CD4-positive, alpha-beta T cell (primary cell): ENCODE measurements around the gene SLC23A2. TPM values are rescaled to one million over a fixed set of nuclear protein-coding genes. Genes with fewer than 3 reads are reported as not detected.

Source experiments
- ATAC-seq: fragments of 200-7000 bp; cut with Tn5 transposase; one replicate; pipeline ENCODE4 v1.10.0; 2022; ENCODE audit warnings: mild to moderate bottlenecking; ENCODE audit not compliant: poor library complexity
- CTCF ChIA-PET: fragments of 350-600 bp; sonication (Branson Sonifier 250); formaldehyde crosslinking; loops from one replicate; lab custom pipeline; 2021; ENCODE audit warnings: antibody characterized with exemption, inconsistent platforms; lab: Charles Lee
- POLR2A ChIA-PET: fragments of 350-600 bp; sonication (Branson Sonifier 250); formaldehyde crosslinking; loops from one replicate; lab custom pipeline; 2021; ENCODE audit warnings: antibody characterized with exemption, inconsistent platforms; lab: Charles Lee
- DNase-seq, 14 experiments: peaks; one replicate each; pipeline ENCODE4 v3.0.0-alpha.2; 2013 to 2020; ENCODE audit warnings: mixed read lengths in 2 of 14
- H3K27ac ChIP-seq, 2 donors: one replicate each; pipeline versions ENCODE4 v1.5.1 to v1.7.0; 2013; ENCODE audit warnings: low read length in 2 of 2, low read depth in 1 of 2, mild to moderate bottlenecking in 1 of 2
- H3K27me3 ChIP-seq, 2 experiments: 1 replicate in 1 of 2; 2 replicates in 1 of 2; pipeline versions ENCODE4 v1.6.1 to v1.7.0; 2013; ENCODE audit warnings: low read length in 2 of 2, control low read depth in 1 of 2, mild to moderate bottlenecking in 1 of 2, moderate library complexity in 1 of 2; ENCODE audit not compliant: insufficient read depth in 2 of 2, control insufficient read depth in 1 of 2
- H3K36me3 ChIP-seq: one replicate; pipeline ENCODE4 v1.6.1; 2013; ENCODE audit warnings: low read length, control low read depth; ENCODE audit not compliant: insufficient read depth
- H3K4me1 ChIP-seq: one replicate; pipeline ENCODE4 v1.6.1; 2013; ENCODE audit warnings: low read length, control low read depth; ENCODE audit not compliant: insufficient read depth
- H3K4me3 ChIP-seq: one replicate; pipeline ENCODE4 v1.5.1; 2013; ENCODE audit warnings: mild to moderate bottlenecking, low read length, moderate library complexity
- H3K9me3 ChIP-seq, 2 experiments: 1 replicate in 1 of 2; 2 replicates in 1 of 2; pipeline versions ENCODE4 v1.6.1 to v1.7.0; 2013; ENCODE audit warnings: low read length in 2 of 2, mild to moderate bottlenecking in 2 of 2, control low read depth in 1 of 2, moderate library complexity in 1 of 2; ENCODE audit not compliant: control insufficient read depth in 1 of 2, insufficient read depth in 1 of 2
- H3K27ac Mint-ChIP-seq: one replicate; pipeline ENCODE4 v1.8.0; 2020; ENCODE audit warnings: mixed read lengths
- H3K27me3 Mint-ChIP-seq: one replicate; pipeline ENCODE4 v1.8.0; 2021; ENCODE audit warnings: mixed read lengths
- H3K36me3 Mint-ChIP-seq: one replicate; pipeline ENCODE4 v1.8.0; 2021; ENCODE audit warnings: low read depth, mixed read lengths
- H3K4me1 Mint-ChIP-seq: one replicate; pipeline ENCODE4 v1.8.0; 2021; ENCODE audit warnings: low read depth, mixed read lengths
- H3K4me3 Mint-ChIP-seq: one replicate; pipeline ENCODE4 v1.8.0; 2020; ENCODE audit warnings: mild to moderate bottlenecking, mixed read lengths
- H3K9me3 Mint-ChIP-seq: one replicate; pipeline ENCODE4 v1.8.0; 2020; ENCODE audit warnings: mixed read lengths
- intact Hi-C, 2 experiments: fragments of 100-400 bp; cut with DNase I in 1 of 2; cut with micrococcal nuclease in 1 of 2; formaldehyde crosslinking; loops; one replicate each; pipeline versions ENCODE4 v1.15.1 to v1.9.0; 2023 to 2025; cut with DNase I, micrococcal nuclease
- total RNA-seq, 174 experiments: library from RNA in 2 of 174; stranded (reverse) in 2 of 174; gene quantifications; one replicate each; pipeline ENCODE4 v1.2.3 and lab custom pipeline; 2021 to 2026
- TF ChIP-seq, protein P1 (sequence below): fragments of 200-600 bp; IDR thresholded peaks from one replicate; pipeline ENCODE4 v1.8.0; 2022; ENCODE audit warnings: antibody characterized with exemption, mild to moderate bottlenecking

SLC23A2 gene
- total RNA-seq, 2 experiments from 2014 or later, result 22.8 to 23.0 TPM

DNA sequence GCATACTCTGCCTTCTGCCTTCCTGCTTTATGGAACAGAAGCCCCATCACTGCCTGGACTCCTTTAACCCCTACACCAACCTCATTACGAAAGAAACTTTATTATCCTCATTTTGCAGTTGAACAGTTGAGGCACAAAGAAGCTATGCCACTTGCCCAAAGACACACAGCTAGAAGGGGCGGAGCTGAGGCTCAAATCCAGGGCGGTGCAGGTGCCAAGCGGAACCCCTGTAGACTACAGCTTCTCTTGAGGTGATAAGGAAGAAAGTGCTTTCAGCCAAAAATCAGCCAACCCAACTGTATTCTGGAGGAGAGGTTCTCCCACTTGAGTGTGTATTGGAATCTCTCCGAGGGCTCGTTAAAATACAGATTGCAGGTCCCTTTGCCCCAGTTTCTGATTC, 189.1 kb downstream of the SLC23A2 start:
- DNase-seq (peak in 5 of 14 experiments; percentile 10 to 68 (median 34)), ATAC-seq (no peak)
- Mint-ChIP-seq H3K9me3 (no peaks in the 10 kb centered on the region), H3K36me3 (peaks cover 32% of the 10 kb centered on the region), H3K4me1 (peaks cover 86% of the 10 kb centered on the region), H3K27ac (peak overlapping the region; percentile 98), H3K27me3 (no peaks in the 10 kb centered on the region), H3K4me3 (peak overlapping the region; percentile 89)
- H3K27ac ChIP-seq, result peak overlapping the region; percentile 97 to 99
- ChIA-PET CTCF (interaction anchor here (0.9 kb wide), 1 partner anchor 15 kb away, joined by 3 read pairs; no protein-coding TSS in a partner anchor), POLR2A (interaction anchor here (0.5 to 3.0 kb wide), 11 partner anchors 9 to 314 kb away, joined by 3 to 16 read pairs (median 3); partner anchors contain the start of genes CDS2 and PCNA)
- no peaks in the 10 kb centered on the region for H3K27me3 ChIP-seq
- intact Hi-C loops, result loop anchor here in 1 of 2 experiments (5.0 kb wide), 2 partner anchors 55 to 145 kb away; no protein-coding TSS in a partner anchor
- peak overlapping the region; percentile 65 for H3K4me3 ChIP-seq
- TF ChIP-seq, protein P1, sequence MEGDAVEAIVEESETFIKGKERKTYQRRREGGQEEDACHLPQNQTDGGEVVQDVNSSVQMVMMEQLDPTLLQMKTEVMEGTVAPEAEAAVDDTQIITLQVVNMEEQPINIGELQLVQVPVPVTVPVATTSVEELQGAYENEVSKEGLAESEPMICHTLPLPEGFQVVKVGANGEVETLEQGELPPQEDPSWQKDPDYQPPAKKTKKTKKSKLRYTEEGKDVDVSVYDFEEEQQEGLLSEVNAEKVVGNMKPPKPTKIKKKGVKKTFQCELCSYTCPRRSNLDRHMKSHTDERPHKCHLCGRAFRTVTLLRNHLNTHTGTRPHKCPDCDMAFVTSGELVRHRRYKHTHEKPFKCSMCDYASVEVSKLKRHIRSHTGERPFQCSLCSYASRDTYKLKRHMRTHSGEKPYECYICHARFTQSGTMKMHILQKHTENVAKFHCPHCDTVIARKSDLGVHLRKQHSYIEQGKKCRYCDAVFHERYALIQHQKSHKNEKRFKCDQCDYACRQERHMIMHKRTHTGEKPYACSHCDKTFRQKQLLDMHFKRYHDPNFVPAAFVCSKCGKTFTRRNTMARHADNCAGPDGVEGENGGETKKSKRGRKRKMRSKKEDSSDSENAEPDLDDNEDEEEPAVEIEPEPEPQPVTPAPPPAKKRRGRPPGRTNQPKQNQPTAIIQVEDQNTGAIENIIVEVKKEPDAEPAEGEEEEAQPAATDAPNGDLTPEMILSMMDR, result no peak
- no peaks in the 10 kb centered on the region for H3K9me3 ChIP-seq
- peaks cover 16% of the 10 kb centered on the region for H3K36me3 ChIP-seq
- H3K4me1 ChIP-seq, result peaks cover 86% of the 10 kb centered on the region

DNA sequence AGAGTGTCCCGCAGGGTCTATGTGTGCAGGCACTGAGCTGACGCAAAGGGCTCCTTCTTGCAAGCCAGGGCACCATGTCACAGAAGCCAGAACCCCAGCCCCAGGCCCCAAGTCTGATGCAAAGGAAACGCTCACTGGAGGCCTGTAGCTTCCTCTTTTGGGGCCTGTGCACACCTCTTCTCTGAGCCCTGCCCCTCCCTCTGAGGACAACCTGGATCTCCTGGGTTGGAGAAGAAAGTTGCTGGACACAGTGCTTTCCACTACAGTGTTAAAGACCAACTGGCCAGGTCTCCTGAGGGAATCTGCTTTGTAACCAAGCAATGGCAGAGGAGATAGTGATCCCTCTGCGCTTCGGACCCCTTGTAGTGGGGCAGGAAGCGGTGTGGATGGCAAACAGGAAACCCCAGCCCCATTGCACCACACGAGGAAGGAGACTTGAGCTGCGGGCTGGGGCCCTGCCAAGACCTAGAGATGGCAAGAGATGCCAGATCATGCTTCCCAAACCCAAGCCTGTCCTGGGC, 189.6 kb downstream of the SLC23A2 start:
- H3K27me3 ChIP-seq, result no peaks in the 10 kb centered on the region
- Mint-ChIP-seq H3K4me3 (peak overlapping the region; percentile 89), H3K36me3 (peaks cover 31% of the 10 kb centered on the region), H3K27me3 (no peaks in the 10 kb centered on the region), H3K9me3 (no peaks in the 10 kb centered on the region), H3K27ac (peak overlapping the region; percentile 98), H3K4me1 (peaks cover 82% of the 10 kb centered on the region)
- peak overlapping the region; percentile 97 to 99 for H3K27ac ChIP-seq
- CTCF ChIA-PET, result interaction anchor here (0.9 kb wide), 2 partner anchors 14 to 55 kb away, joined by 3 to 4 read pairs; no protein-coding TSS in a partner anchor
- DNase-seq, result peak; percentile 48 to 88 (median 70)
- ATAC-seq, result peak; percentile 40
- intact Hi-C loops, result loop anchor here in 1 of 2 experiments (5.0 kb wide), 2 partner anchors 56 to 146 kb away; no protein-coding TSS in a partner anchor
- H3K36me3 ChIP-seq, result peaks cover 14% of the 10 kb centered on the region
- no peaks in the 10 kb centered on the region for H3K9me3 ChIP-seq
- POLR2A ChIA-PET, result interaction anchor here (0.6 to 3.0 kb wide), 13 partner anchors 9 to 315 kb away, joined by 3 to 16 read pairs (median 4); partner anchors contain the start of genes CDS2 and PCNA
- peak overlapping the region; percentile 65 for H3K4me3 ChIP-seq
- peaks cover 86% of the 10 kb centered on the region for H3K4me1 ChIP-seq
- TF ChIP-seq, protein P1, result no peak

DNA sequence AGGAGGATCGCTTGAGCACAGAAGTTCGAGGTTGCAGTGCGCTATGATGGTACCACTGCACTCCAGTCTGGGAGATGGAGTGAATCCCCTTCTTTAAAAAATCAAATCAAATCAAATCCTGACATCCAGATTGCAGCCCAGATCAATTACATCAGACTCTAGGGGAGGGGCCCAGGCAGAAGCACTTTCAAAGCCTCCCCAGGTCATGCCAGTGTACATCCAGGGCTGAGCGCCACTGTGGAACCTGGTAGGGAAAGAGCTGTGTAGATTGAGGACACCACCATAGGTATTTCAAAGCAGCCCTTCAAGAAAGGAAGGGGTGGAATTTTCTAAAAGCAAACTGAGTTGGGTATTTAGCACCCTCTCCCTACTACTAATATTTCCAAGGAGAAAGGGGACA, 190.1 kb downstream of the SLC23A2 start:
- peak overlapping the region; percentile 89 for H3K4me3 Mint-ChIP-seq
- TF ChIP-seq, protein P1, result no peak
- no peak for ATAC-seq
- CTCF ChIA-PET, result interaction anchor here (0.9 kb wide), 2 partner anchors 14 to 55 kb away, joined by 3 to 4 read pairs; no protein-coding TSS in a partner anchor
- H3K27ac Mint-ChIP-seq, result peak overlapping the region; percentile 98
- peak overlapping the region; percentile 65 for H3K4me3 ChIP-seq
- H3K9me3 ChIP-seq, result no peaks in the 10 kb centered on the region
- peaks cover 89% of the 10 kb centered on the region for H3K4me1 ChIP-seq
- peaks cover 82% of the 10 kb centered on the region for H3K4me1 Mint-ChIP-seq
- intact Hi-C loops, result loop anchor here in 1 of 2 experiments (5.0 kb wide), 2 partner anchors 56 to 146 kb away; no protein-coding TSS in a partner anchor
- peaks cover 33% of the 10 kb centered on the region for H3K36me3 Mint-ChIP-seq
- peaks cover 14% of the 10 kb centered on the region for H3K36me3 ChIP-seq
- POLR2A ChIA-PET, result interaction anchor here (0.6 to 1.6 kb wide), 9 partner anchors 8 to 315 kb away, joined by 3 to 5 read pairs (median 4); partner anchors contain the start of gene CDS2
- H3K27me3 ChIP-seq, result no peaks in the 10 kb centered on the region
- no peaks in the 10 kb centered on the region for H3K27me3 Mint-ChIP-seq
- peak overlapping the region; percentile 97 to 99 for H3K27ac ChIP-seq
- peak in 1 of 14 experiments; percentile 39 for DNase-seq
- no peaks in the 10 kb centered on the region for H3K9me3 Mint-ChIP-seq
